GM23248 (cell line): ENCODE data around the gene SLIT3. TPM values are rescaled to one million over a fixed set of nuclear protein-coding genes. Genes with fewer than 3 reads are reported as not detected.

ENCODE experiments used
- DNase-seq: peaks from one replicate; pipeline ENCODE4 v3.0.0-alpha.2; 2015
- H2AFZ ChIP-seq: fragments of 200-600 bp; sonication (generic); 2 replicates; pipeline ENCODE4 v1.6.1; 2016; ENCODE audit warnings: antibody characterized with exemption
- H3F3A ChIP-seq: fragments of 200-600 bp; sonication (generic); 2 replicates; pipeline ENCODE4 v1.6.1; 2016; ENCODE audit warnings: mild to moderate bottlenecking, antibody characterized with exemption, mixed run types; ENCODE audit not compliant: insufficient read depth
- H3K27ac ChIP-seq: fragments of 200-600 bp; sonication (generic); 2 replicates; pipeline ENCODE4 v1.5.1; 2016; ENCODE audit warnings: mild to moderate bottlenecking
- H3K27me3 ChIP-seq: fragments of 200-600 bp; sonication (generic); replicated peaks from 2 replicates; pipeline ENCODE4 v1.6.1; 2016; ENCODE audit warnings: mild to moderate bottlenecking; ENCODE audit not compliant: insufficient read depth
- H3K36me3 ChIP-seq: fragments of 200-600 bp; sonication (generic); 2 replicates; pipeline ENCODE4 v1.6.1; 2016; ENCODE audit warnings: low read depth, mild to moderate bottlenecking
- H3K4me1 ChIP-seq: fragments of 200-600 bp; sonication (generic); 2 replicates; pipeline ENCODE4 v1.6.1; 2016; ENCODE audit warnings: mild to moderate bottlenecking; ENCODE audit not compliant: insufficient read depth
- H3K4me2 ChIP-seq: fragments of 200-600 bp; sonication (generic); one replicate; pipeline ENCODE4 v1.6.1; 2016; ENCODE audit warnings: mild to moderate bottlenecking; ENCODE audit not compliant: unreplicated experiment
- H3K4me3 ChIP-seq: fragments of 200-600 bp; sonication (generic); 2 replicates; pipeline ENCODE4 v1.5.1; 2016; ENCODE audit warnings: mild to moderate bottlenecking
- H3K79me2 ChIP-seq: fragments of 200-600 bp; sonication (generic); 2 replicates; pipeline ENCODE4 v1.6.1; 2016; ENCODE audit warnings: mild to moderate bottlenecking; ENCODE audit not compliant: insufficient read depth
- H3K9ac ChIP-seq: fragments of 200-600 bp; sonication (generic); 2 replicates; pipeline ENCODE4 v1.6.1; 2016; ENCODE audit warnings: mild to moderate bottlenecking
- H3K9me2 ChIP-seq: fragments of 200-600 bp; sonication (generic); 2 replicates; pipeline ENCODE4 v1.6.1; 2016; ENCODE audit warnings: mixed run types, mild to moderate bottlenecking, moderate library complexity; ENCODE audit not compliant: insufficient read depth
- H3K9me3 ChIP-seq: fragments of 200-600 bp; sonication (generic); one replicate; pipeline ENCODE4 v1.6.1; 2017; ENCODE audit warnings: low read depth
- H4K20me1 ChIP-seq: fragments of 200-600 bp; sonication (generic); 2 replicates; pipeline ENCODE4 v1.6.0; 2016; ENCODE audit not compliant: insufficient read depth
- EZH2 ChIP-seq: fragments of 200-600 bp; sonication (generic); IDR thresholded peaks from 2 replicates; pipeline ENCODE4 v1.6.1; 2018; ENCODE audit warnings: antibody characterized with exemption, mild to moderate bottlenecking; ENCODE audit not compliant: insufficient read depth, poor library complexity, severe bottlenecking
- EZH2phosphoT487 ChIP-seq: fragments of 200-600 bp; sonication (generic); IDR thresholded peaks from 2 replicates; pipeline ENCODE4 v1.6.1; 2018; ENCODE audit warnings: antibody characterized with exemption, moderate library complexity, mild to moderate bottlenecking, low read depth; ENCODE audit not compliant: insufficient read depth
- WGBS, 2 experiments: methylation state at CpG; one replicate each; pipeline ENCODE4 v1.1.6; 2015 to 2017; ENCODE audit warnings: low lambda C conversion rate in 2 of 2, low coverage in 1 of 2; ENCODE audit errors: missing lambda C conversion rate in 2 of 2; 5-methylcytosine and 5-hydroxymethylcytosine counted together
- in situ Hi-C: fragments of 300-500 bp; cut with MboI; formaldehyde crosslinking; loops from 2 replicates; pipeline ENCODE4 v1.15.0; 2020
- polyA plus RNA-seq: library from polyadenylated mRNA; unstranded; fragments of >200 nt; fragmentation: Nextera tagmentation; extraction: Ambion mirVana; gene quantifications from 2 replicates; pipeline ENCODE4 v1.2.1, GENCODE V29; 2016
- total RNA-seq: library from RNA; depleted of rRNA; stranded (reverse); fragments of >200 nt; shearing (Covaris generic); gene quantifications from 2 replicates; pipeline ENCODE4 v1.2.3, GENCODE V29; 2014

The SLIT3 gene
- total and polyA plus RNA-seq, 2 experiments from 2014 or later, result 61.9 to 100 TPM

GRCh38 chr5:169085636-169086035, 215.3 kb downstream of the SLIT3 start:
- in situ Hi-C loops, result no loop called here
- Histone ChIP-seq H3K9me3 (no peaks in the 10 kb centered on the region), H3K4me2 (no peak overlapping the region), H4K20me1 (no peaks in the 10 kb centered on the region), H3K9ac (no peak overlapping the region), H3K4me3 (no peak overlapping the region), H3K27me3 (no peaks in the 10 kb centered on the region), H3F3A (no peaks in the 10 kb centered on the region), H3K4me1 (no peaks in the 10 kb centered on the region), H3K79me2 (peaks cover 8% of the 10 kb centered on the region), H3K9me2 (no peaks in the 10 kb centered on the region), H3K36me3 (no peaks in the 10 kb centered on the region), H3K27ac (no peak overlapping the region), H2AFZ (no peak overlapping the region)
- TF ChIP-seq EZH2 (no peak), EZH2phosphoT487 (no peak)
- DNase-seq, result peak; percentile 31
- 72 to 73% methylated on average over 8 of the region's 8 CpGs for WGBS, 2 experiments

- H3K4me3 ChIP-seq, result no peak overlapping the region
- no peaks in the 10 kb centered on the region for H3K36me3 ChIP-seq
- TF ChIP-seq EZH2phosphoT487 (no peak), EZH2 (no peak)
- in situ Hi-C loops, result no loop called here
- no peak overlapping the region for H3K4me2 ChIP-seq
- no peaks in the 10 kb centered on the region for H3F3A ChIP-seq
- no peaks in the 10 kb centered on the region for H3K9me2 ChIP-seq
- WGBS, 2 experiments, result 70 to 84% methylated on average over 4 of the region's 4 CpGs
- H3K4me1 ChIP-seq, result no peaks in the 10 kb centered on the region
- H2AFZ ChIP-seq, result no peak overlapping the region
- peaks cover 8% of the 10 kb centered on the region for H3K79me2 ChIP-seq
- no peak overlapping the region for H3K9ac ChIP-seq
- no peaks in the 10 kb centered on the region for H4K20me1 ChIP-seq
- DNase-seq, result no peak
- no peaks in the 10 kb centered on the region for H3K9me3 ChIP-seq
- no peak overlapping the region for H3K27ac ChIP-seq
- no peaks in the 10 kb centered on the region for H3K27me3 ChIP-seq
Observed at GRCh38 chr5:169085212-169085611, 215.7 kb downstream of the SLIT3 start.

GRCh38 chr5:169084775-169085174, 216.2 kb downstream of the SLIT3 start:
- Histone ChIP-seq H3K9me3 (no peaks in the 10 kb centered on the region), H3K9me2 (no peaks in the 10 kb centered on the region), H3K4me3 (no peak overlapping the region), H3K4me1 (no peaks in the 10 kb centered on the region), H3F3A (no peaks in the 10 kb centered on the region), H3K79me2 (peaks cover 8% of the 10 kb centered on the region), H2AFZ (no peak overlapping the region), H3K27ac (no peak overlapping the region), H3K4me2 (no peak overlapping the region), H3K9ac (no peak overlapping the region), H3K36me3 (no peaks in the 10 kb centered on the region), H4K20me1 (no peaks in the 10 kb centered on the region), H3K27me3 (no peaks in the 10 kb centered on the region)
- no peak for TF ChIP-seq EZH2phosphoT487
- no peak for TF ChIP-seq EZH2
- no peak for DNase-seq
- in situ Hi-C loops, result no loop called here
- WGBS, 2 experiments, result 56 to 63% methylated on average over 4 of the region's 4 CpGs

- no peak overlapping the region for H3K4me2 ChIP-seq
- H3K27ac ChIP-seq, result no peak overlapping the region
- no peaks in the 10 kb centered on the region for H4K20me1 ChIP-seq
- H3K9ac ChIP-seq, result no peak overlapping the region
- H3K27me3 ChIP-seq, result no peaks in the 10 kb centered on the region
- no peaks in the 10 kb centered on the region for H3F3A ChIP-seq
- peaks cover 8% of the 10 kb centered on the region for H3K79me2 ChIP-seq
- WGBS, 2 experiments, result 88 to 92% methylated on average over 8 of the region's 8 CpGs
- H3K4me1 ChIP-seq, result 0 out of 2 replicates have a peak, but pooled peaks cover 5% of the 10 kb centered on the region
- H3K9me2 ChIP-seq, result no peaks in the 10 kb centered on the region
- no peaks in the 10 kb centered on the region for H3K36me3 ChIP-seq
- H3K4me3 ChIP-seq, result no peak overlapping the region
- H3K9me3 ChIP-seq, result no peaks in the 10 kb centered on the region
- no peak overlapping the region for H2AFZ ChIP-seq
- no peak for DNase-seq
- in situ Hi-C loops, result no loop called here
- no peak for TF ChIP-seq EZH2phosphoT487
- no peak for TF ChIP-seq EZH2
Observed at GRCh38 chr5:169083394-169084018, 217.4 kb downstream of the SLIT3 start.
